Esophagus squamous epithelium (tissue), 4 donors: Measurements from ENCODE around the gene TFF1.

ENCODE experiments used
- POLR2A ChIP-seq, 4 donors: fragments of 450-650 bp; IDR thresholded peaks; one replicate each; pipeline ENCODE4 v1.6.1; 2017; ENCODE audit warnings: antibody characterized with exemption in 4 of 4, mild to moderate bottlenecking in 4 of 4, moderate library complexity in 3 of 4
- TF ChIP-seq, protein P1 (sequence below), 6 experiments: fragments of 450-650 bp in 4 of 6; fragments of 200-600 bp in 2 of 6; sonication (generic) in 2 of 6; IDR thresholded peaks; one replicate each; pipeline ENCODE4 v1.5.1; 2016 to 2019; ENCODE audit warnings: antibody characterized with exemption in 6 of 6, mild to moderate bottlenecking in 4 of 6, moderate library complexity in 4 of 6

- TF ChIP-seq POLR2A (IDR thresholded peaks at IDR 0.05): no peak
- TF ChIP-seq, protein P1, sequence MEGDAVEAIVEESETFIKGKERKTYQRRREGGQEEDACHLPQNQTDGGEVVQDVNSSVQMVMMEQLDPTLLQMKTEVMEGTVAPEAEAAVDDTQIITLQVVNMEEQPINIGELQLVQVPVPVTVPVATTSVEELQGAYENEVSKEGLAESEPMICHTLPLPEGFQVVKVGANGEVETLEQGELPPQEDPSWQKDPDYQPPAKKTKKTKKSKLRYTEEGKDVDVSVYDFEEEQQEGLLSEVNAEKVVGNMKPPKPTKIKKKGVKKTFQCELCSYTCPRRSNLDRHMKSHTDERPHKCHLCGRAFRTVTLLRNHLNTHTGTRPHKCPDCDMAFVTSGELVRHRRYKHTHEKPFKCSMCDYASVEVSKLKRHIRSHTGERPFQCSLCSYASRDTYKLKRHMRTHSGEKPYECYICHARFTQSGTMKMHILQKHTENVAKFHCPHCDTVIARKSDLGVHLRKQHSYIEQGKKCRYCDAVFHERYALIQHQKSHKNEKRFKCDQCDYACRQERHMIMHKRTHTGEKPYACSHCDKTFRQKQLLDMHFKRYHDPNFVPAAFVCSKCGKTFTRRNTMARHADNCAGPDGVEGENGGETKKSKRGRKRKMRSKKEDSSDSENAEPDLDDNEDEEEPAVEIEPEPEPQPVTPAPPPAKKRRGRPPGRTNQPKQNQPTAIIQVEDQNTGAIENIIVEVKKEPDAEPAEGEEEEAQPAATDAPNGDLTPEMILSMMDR (IDR thresholded peaks at IDR 0.05): no peak
Measured at GRCh38 chr21:42319851-42320572, 46.3 kb downstream of the TFF1 start.
